Fibroblast of skin of abdomen (primary cell): ENCODE measurements around the gene DEGS1.

Experiments used
- DNase-seq: peaks from one replicate; pipeline ENCODE4 v3.0.0-alpha.2; 2013

DEGS1 gene

DNA sequence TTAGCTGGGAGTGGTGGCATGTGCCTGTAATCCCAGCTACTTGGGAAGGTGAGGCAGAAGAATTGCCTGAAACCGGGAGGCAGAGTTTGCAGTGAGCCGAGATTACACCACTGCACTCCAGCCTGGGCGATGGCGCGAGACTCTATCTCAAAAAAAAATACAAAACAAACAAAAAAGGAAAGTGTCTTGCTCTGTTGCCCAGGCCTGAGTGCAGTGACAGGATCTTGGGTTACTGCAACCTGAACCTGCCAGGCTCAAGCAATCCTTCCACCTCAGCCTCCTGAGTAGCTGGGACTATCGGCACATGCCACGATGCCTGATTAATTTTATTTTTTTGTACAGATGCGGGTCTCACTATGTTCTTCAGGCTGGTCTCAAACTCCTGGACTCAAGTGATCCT, 33.3 kb downstream of the DEGS1 start:
- DNase-seq = no peak

DNA sequence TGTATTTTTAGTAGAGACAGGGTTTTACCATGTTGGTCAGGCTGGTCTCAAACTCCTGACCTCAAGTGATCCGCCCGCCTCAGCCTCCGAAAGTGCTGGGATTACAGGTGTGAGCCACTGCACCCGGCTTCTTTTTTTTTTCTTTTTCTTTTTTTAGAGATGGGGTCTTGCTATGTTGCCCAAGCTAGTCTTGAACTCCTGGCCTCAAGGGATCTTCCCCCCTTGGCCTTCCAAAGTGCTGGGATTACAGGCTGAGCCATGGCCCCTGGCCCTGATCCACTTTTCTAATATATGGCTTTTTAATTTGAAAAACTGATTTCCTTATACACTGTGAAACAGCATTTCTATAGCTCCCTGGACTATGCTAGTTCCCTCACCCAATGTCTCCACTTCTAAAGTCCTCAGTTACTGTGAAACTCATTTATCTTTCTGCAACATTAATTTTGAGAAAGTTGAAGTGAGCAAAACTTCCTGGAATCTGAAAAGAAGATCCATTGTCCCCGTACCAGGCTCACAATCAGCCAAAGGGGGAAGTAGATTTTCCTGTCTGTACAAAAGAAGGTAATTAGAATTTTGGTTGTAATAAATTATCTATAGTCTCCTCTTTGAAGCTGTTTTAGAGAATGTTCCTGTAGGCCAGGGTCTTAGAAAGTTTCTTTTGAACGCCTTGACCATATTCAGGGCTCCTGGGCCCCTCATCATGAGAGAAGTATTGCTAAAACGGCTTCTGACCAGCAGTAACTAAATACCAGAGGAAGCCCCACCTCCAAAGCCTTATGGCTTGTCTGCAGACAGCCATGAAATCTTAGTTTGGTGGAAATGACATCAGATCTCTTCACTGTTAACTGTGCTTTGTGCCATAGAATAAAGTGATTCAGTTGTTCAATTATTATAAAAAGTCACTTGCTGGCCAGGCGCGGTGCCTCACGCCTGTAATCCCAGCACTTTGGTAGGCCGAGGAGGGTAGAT, 34.9 kb downstream of the DEGS1 start:
- peak; percentile 28 for DNase-seq

DNA sequence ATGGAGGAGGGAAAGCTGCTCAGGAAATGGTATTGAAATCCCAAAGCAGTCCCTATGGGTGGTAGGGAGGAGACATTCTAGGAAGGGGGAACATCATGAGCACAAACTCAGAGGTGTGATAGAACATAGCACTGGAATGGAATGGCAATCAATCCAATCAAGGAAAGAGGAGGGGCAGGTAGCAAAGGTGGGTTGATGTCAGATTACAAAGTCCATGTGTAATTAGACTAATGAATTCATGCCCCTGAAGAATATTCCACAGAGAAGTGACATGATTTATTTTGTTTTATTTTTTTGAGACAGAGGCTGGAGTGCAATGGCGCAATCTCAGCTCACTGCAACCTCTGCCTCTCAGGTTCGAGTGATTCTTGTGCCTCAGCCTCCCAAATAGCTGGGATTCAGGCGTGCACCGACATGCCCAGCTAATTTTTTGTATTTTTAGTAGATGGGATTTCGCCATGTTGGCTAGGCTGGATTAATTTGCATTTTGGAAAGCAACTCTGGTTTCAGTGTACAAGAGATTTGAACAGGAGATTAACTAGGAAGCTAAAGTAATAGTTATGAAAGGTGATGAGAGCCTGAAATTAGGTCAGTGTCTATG, 36.1 kb downstream of the DEGS1 start:
- no peak for DNase-seq

DNA sequence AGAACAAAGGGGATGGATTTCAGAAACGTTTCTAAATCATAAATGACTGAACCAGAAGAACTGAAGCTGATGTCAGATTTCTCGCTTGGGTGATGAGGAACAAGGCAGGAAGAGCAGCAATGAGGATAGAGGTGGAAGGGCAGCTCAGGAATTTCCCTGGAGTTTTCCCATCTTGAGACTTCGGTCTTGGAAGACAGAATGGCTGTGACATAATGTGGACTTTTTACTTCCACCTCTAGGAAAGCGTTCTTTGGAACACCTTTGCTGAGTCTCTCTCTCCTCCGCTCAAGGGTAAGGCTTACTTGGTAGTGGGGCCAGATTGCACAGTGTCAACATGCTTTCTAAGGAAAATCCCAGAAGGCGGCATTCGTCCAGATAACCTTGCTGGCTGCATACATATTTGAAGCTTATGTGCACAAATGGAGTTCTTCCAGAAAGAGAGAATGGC, 36.6 kb downstream of the DEGS1 start:
- no peak for DNase-seq

DNA sequence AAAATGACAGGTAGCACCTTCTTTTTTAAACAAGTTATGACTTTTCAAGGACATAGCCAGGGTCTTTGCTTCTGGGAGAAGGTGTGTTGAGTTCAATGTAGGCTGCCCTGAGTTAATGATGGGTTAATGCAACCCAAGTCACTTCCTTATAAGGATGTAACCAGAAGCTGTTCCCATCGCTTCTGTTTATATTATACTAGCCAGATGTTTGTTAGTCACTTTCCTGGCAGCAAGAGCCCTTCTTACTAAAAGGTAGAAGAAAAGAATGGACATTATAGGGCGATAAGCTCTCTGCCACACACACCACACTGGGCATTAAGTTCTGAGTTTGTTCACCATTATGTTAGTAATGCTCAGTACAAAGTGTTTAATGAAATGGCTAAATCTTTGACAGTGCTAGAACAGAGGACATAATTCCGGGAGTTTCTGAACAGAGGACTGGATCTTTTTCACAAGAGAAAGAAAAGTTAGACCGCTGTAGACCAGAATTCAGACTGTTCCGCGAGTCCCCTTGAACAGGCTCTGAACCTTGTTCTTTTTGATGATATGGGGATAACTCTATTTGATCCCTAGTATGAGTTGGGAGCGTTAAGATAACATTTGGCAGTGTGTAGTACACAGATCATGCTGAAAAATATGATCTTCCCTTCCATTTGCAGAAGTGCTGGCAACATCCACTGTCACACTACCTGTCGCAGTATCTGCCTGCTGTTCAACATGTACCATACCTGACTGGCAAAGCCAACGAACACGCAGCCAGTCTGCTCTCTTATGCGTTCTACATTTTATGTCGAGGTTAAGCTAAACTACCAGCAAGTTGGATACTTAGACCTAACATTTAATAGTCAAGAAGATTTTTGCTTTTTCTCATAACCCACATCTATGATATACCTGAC, 41.0 kb downstream of the DEGS1 start:
- peak; percentile 75 for DNase-seq

DNA sequence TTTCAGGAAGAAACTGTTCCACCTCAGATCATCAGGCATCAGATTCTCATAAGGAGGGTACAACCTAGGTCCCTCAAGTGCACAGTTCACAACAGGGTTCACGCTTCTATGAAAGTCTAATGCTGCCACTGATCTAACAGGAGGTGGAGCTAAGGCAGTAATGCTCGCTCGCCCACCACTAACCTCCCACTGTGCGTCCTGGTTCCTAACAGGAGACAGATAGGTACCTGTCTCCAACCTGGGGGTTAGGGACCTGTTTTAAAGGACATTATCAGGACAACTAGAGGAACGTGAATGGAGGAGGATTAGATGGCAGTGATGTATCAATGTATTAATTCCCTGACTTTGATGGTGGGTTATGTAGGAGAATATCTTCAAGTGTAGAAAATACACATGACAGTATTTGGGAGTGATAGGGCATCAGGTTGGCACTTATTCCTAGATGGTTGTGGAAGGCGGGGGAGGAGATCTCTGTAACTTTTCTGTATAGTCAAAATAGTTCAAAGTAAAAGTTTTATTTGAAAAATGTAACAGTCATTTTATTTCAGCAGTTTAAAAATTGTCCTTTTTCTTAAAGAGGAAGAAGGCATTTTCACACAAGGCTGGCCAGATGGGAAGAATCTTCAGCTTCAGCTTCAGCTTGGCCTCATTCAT, 43.9 kb downstream of the DEGS1 start:
- DNase-seq = no peak

DNA sequence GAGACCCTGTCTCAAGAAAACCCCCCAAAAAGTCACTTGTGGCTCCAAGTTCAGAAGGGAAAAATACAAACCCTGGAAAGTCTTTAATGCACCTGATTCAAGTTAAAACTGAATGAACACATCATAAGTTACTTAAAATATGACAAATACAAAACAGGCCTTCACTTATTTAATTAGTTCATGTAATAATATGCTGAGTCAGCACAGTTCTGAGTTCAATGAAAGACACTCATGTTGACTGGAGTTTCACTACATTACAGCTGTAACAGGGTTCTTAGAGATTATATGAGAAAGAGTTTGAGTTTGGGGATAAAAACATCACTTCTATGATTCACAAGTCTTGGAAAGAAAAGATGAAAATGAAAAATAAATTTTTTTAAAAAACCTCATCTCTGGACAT, 51.0 kb downstream of the DEGS1 start:
- no peak for DNase-seq

DNA sequence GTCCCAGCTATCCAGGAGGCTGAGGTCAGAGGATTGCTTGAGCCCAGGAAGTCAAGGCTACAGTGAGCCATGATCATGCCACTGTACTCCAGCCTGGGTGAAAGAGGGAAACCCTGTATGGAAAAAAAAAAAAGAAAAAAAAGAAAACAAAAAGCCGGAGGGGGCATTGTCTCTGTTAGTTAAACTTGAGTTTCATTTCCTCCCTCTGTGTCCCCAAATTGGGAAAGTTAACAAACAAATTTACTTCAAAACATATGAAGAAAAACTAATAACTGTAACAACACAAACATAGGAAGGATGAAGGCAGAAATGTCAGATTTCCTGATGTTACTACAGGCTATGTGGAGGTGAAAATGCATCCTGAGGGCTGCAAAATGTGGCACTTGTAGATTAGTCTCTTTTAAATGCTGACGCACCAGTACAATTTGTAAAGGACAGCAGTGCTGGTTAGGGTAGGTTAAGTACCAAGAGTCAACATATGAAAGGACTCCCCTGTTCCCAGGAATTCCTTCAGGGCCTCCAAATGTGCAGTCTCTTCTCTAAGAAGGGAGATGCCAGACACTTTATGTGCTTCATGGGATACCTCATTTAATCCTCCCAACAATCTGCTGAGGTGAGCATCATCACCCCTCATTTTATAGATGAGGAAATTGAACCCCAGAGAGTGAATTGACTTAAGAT, 52.9 kb downstream of the DEGS1 start:
- DNase-seq = no peak

DNA sequence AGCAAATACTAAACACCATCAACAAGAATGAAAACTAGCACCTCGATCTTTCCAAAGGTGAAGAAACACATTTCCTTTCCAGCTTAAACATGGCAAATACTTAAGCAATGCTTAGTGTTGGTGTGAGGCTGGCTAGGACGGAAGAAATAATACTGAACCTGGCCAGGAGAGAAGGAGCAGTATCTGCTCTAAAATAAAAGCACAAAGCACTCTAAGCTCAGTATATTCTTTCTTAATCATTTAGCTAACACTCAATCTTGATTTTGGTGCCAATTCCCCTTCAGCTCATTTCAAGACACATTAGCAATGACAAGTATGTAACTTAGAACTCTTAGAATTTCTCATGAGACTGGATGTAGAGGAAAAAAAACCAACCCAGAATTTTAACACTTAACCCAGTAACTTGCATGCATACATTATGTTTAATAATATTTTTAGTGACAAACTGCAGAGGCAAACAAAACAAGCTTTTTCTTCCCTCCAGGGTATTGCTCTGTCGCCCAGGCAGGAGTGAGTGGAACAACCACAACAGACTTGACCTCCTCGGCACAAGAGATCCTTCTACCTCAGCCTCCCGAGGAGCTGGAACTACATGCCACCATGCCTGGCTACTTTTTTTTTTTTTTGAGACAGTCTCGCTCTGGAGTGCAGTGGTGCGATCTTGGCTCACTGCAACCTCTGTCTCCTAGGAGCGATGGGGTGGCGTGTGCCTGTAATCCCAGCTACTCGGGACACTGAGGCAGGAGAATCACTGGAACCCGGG, 54.3 kb downstream of the DEGS1 start:
- DNase-seq = no peak

DNA sequence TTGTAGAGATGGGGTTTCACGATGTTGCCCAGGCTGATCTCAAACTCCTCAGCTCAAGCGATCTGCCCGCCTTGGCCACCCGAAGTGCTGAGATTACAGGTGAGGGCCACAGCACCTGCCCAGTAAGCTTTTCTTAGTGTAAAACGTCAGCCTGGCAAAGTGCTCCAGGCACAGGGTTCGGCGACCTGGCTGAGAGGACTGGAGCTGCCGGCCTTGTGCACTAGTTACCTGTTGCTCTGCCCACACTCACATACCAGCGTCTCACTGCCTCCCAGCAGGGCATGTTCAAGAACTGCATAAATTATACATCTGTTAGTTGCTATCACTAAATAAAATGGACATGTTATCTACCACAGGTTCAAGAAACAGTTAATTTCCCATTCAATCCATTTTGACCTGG, 55.2 kb downstream of the DEGS1 start:
- DNase-seq = no peak

DNA sequence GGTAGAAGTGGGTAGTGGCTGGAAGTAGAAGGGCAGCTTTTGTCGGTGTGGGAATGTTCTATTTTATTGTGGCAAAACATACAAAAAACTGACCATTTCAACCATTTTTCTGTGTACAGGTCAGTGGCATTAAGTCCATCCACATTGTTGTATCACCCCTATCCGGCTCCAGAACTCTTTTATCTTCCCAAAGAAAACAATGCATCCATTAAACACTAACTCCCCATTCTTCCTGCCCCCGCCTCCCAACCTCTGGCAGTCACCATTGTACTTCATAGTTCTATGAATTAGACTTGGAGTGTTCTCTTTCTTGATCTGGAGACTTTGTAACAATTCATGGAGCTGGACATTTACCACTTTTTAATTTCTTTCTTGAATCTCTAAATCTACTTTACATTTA, 55.7 kb downstream of the DEGS1 start:
- DNase-seq = no peak
